Panc1 (cell line): Measurements from ENCODE around the gene COL1A2.

Source experiments
- POLR2AphosphoS5 ChIP-seq: IDR thresholded peaks from 2 replicates; pipeline ENCODE4 v1.6.1; 2012; ENCODE audit warnings: mild to moderate bottlenecking, low read depth, low read length, moderate library complexity
- REST ChIP-seq, 2 experiments: IDR thresholded peaks; 2 replicates each; pipeline ENCODE4 v1.6.1; 2011 to 2012; ENCODE audit warnings: low read depth in 2 of 2, control low read depth in 1 of 2, low read length in 1 of 2, mild to moderate bottlenecking in 1 of 2, moderate library complexity in 1 of 2; ENCODE audit not compliant: insufficient read depth in 1 of 2
- SIN3A ChIP-seq: IDR thresholded peaks from 2 replicates; pipeline ENCODE4 v1.6.1; 2012; ENCODE audit warnings: low read depth, mild to moderate bottlenecking, low read length, moderate library complexity, borderline replicate concordance; ENCODE audit not compliant: insufficient read depth
- TCF7L2 ChIP-seq: IDR thresholded peaks from 2 replicates; pipeline ENCODE4 v1.6.1; 2011; ENCODE audit warnings: mild to moderate bottlenecking, low read depth, low read length, inconsistent platforms
- TF ChIP-seq, protein P1 (sequence below): fragments of 450-650 bp; IDR thresholded peaks from 2 replicates; pipeline ENCODE4 v1.5.1; 2017; ENCODE audit warnings: mild to moderate bottlenecking

DNA sequence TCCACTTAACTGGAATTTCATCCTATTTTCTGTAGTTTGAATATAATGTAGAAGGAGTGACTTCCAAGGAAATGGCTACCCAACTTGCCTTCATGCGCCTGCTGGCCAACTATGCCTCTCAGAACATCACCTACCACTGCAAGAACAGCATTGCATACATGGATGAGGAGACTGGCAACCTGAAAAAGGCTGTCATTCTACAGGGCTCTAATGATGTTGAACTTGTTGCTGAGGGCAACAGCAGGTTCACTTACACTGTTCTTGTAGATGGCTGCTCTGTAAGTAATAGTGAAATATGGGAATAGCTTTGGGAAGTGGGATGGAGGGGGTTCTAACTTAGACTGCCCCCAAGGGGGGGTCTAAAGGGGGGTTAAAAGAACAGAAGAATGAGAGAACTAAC, 34.5 kb downstream of the COL1A2 start:
- TF ChIP-seq, protein P1, sequence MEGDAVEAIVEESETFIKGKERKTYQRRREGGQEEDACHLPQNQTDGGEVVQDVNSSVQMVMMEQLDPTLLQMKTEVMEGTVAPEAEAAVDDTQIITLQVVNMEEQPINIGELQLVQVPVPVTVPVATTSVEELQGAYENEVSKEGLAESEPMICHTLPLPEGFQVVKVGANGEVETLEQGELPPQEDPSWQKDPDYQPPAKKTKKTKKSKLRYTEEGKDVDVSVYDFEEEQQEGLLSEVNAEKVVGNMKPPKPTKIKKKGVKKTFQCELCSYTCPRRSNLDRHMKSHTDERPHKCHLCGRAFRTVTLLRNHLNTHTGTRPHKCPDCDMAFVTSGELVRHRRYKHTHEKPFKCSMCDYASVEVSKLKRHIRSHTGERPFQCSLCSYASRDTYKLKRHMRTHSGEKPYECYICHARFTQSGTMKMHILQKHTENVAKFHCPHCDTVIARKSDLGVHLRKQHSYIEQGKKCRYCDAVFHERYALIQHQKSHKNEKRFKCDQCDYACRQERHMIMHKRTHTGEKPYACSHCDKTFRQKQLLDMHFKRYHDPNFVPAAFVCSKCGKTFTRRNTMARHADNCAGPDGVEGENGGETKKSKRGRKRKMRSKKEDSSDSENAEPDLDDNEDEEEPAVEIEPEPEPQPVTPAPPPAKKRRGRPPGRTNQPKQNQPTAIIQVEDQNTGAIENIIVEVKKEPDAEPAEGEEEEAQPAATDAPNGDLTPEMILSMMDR = no peak
- TF ChIP-seq POLR2AphosphoS5 (no peak), REST (IDR thresholded peaks at IDR 0.05; ENCODE audit: insufficient read depth in 1 of 2, low read depth in 2 of 2, low read length in 1 of 2) (no peak), SIN3A (no peak), TCF7L2 (no peak)
